ENCODE data around the gene NELL2. TPM values are rescaled to one million over a fixed set of nuclear protein-coding genes. Genes with fewer than 3 reads are reported as not detected.

Gene NELL2
- total and polyA plus RNA-seq, 8 donors, result 0.27 to 0.79 (median 0.71) TPM

DNA sequence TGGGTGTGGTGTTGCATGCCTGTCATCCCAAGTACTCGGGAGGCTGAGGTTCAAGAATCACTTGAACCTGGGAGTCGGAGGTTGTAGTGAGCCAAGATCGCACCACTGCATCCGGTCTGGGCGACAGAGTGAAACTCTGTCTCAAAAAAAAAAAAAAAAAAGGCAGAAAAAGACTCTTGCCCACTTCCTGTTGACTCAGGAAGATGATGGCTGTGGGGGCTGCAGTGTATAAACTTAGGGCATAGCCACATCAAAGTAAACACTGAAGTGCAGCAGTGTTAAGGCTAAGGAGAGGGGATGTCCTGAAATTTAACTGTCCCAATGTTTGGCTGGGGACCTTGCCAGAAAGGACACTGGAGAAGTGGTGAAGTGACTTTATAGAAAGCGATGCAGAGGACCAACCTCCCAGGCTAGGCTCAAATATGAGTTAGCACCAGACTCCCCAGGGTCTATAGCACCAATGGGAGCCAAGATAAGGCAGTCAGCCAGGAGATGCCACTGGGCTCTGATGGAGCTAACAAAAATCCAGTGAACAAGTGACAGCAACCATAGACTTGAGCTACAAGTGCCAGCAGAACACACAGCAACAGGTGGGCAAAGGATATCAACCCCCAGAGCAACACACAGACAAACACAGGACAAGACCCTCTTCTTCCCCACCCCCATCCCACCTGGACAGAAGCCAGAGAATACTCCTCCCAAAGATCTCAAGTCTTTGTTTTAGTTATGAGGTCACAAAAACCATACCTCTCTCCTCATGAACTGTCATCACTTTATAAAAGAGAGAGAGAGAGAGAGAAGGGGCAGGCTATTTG, 28.0 kb downstream of the NELL2 start:
- DNase-seq (no peak), ATAC-seq (no peak), FAIRE-seq (no peak)
- intact Hi-C loops (cut with DNase I), result no loop called here
- Histone ChIP-seq H3K9me3 (no peaks in the 10 kb centered on the region), H3K4me1 (no peaks in the 10 kb centered on the region), H3K36me3 (no peaks in the 10 kb centered on the region), H3K4me3 (no peak overlapping the region), H3K27me3 (no peaks in the 10 kb centered on the region), H3K27ac (no peak overlapping the region)
- 47 to 50% methylated on average over 6 of the region's 6 CpGs for WGBS, 2 donors
- TF ChIP-seq, protein P1, sequence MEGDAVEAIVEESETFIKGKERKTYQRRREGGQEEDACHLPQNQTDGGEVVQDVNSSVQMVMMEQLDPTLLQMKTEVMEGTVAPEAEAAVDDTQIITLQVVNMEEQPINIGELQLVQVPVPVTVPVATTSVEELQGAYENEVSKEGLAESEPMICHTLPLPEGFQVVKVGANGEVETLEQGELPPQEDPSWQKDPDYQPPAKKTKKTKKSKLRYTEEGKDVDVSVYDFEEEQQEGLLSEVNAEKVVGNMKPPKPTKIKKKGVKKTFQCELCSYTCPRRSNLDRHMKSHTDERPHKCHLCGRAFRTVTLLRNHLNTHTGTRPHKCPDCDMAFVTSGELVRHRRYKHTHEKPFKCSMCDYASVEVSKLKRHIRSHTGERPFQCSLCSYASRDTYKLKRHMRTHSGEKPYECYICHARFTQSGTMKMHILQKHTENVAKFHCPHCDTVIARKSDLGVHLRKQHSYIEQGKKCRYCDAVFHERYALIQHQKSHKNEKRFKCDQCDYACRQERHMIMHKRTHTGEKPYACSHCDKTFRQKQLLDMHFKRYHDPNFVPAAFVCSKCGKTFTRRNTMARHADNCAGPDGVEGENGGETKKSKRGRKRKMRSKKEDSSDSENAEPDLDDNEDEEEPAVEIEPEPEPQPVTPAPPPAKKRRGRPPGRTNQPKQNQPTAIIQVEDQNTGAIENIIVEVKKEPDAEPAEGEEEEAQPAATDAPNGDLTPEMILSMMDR (IDR thresholded peaks at IDR 0.05), result no peak

DNA sequence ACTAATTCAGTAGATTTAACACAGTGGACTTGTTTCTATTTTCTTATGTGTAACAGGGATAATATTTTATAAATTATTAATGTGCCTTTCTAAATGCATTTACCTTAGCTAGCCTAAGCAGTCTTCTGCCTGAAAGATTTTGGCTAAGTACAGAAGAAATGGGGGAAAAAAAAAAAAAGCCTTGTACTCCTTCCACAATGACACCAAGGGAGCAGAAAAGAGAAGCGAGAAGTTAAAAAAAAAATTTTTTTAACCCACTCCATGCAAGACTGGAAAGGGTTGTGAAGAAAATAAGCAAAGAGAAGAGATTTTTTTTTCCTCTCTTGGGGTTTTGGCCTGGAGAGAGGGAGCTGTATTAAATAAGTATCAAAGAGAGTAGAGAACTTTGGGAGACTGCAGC, 28.7 kb downstream of the NELL2 start:
- Histone ChIP-seq H3K4me3 (no peak overlapping the region), H3K27me3 (no peaks in the 10 kb centered on the region), H3K4me1 (no peaks in the 10 kb centered on the region), H3K9me3 (no peaks in the 10 kb centered on the region), H3K36me3 (no peaks in the 10 kb centered on the region), H3K27ac (no peak overlapping the region)
- intact Hi-C loops (cut with DNase I), result no loop called here
- DNase-seq (no peak), FAIRE-seq (no peak), ATAC-seq (no peak)
- TF ChIP-seq, protein P1 (IDR thresholded peaks at IDR 0.05), result no peak
- 45 to 82% methylated on average over 1 of the region's 1 CpG for WGBS, 2 donors

DNA sequence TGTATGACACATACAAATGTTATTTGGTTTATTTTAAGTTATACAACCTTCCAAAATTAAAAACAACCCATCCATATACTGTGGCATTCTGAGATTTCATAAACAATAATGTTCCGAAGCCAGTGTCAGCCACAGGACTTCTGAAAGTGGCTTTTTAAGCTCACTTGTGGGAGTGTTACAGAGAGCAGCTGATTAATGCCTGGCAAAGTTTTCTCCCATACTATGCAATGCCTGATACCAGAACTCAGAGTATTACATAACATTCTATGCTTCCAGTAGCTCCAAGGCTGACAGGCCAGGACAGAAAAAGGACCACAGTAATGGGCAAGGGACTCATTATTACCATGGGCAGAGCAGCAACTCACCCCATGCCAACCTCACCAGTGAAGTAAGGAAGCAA, 29.3 kb downstream of the NELL2 start:
- no peaks in the 10 kb centered on the region for H3K4me1 ChIP-seq

DNA sequence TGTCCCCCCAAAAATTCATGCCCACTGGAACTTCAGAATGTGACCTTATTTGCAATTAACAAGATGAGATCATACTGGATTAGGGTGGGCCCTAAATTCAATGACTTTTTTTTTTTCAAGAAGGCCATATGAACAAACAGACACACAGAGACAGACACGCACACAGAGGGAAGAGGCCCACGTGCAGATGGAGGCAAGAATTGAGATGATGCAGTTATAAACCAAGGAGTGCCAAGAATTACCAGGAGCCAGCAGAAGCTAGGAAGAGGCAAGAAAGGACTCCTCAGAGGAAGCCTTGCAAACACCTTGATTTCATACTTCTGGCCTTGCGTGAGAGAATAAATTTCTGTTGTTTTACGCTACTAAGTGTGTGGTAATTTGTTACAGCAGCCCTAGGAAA, 33.4 kb downstream of the NELL2 start:
- no peak overlapping the region for H3K27ac ChIP-seq
- no peak overlapping the region for H3K4me3 ChIP-seq
- TF ChIP-seq, protein P1 (IDR thresholded peaks at IDR 0.05), result no peak
- ATAC-seq (no peak), DNase-seq (no peak), FAIRE-seq (no peak)
- no peaks in the 10 kb centered on the region for H3K4me1 ChIP-seq
- intact Hi-C loops (cut with DNase I), result no loop called here
- no peaks in the 10 kb centered on the region for H3K9me3 ChIP-seq
- H3K27me3 ChIP-seq, result no peaks in the 10 kb centered on the region
- WGBS, 2 donors, result 85 to 86% methylated on average over 4 of the region's 4 CpGs
- H3K36me3 ChIP-seq, result no peaks in the 10 kb centered on the region

More for the DNA sequence above, 29.3 kb downstream of the NELL2 start:
- no peak overlapping the region for H3K4me3 ChIP-seq
- ATAC-seq (no peak), DNase-seq (no peak), FAIRE-seq (no peak)
- TF ChIP-seq, protein P1 (IDR thresholded peaks at IDR 0.05), result no peak
- intact Hi-C loops (cut with DNase I), result no loop called here
- H3K27me3 ChIP-seq, result no peaks in the 10 kb centered on the region
- H3K36me3 ChIP-seq, result no peaks in the 10 kb centered on the region
- no peaks in the 10 kb centered on the region for H3K9me3 ChIP-seq
- H3K27ac ChIP-seq, result no peak overlapping the region
- 70 to 75% methylated on average over 1 of the region's 1 CpG for WGBS, 2 donors

DNA sequence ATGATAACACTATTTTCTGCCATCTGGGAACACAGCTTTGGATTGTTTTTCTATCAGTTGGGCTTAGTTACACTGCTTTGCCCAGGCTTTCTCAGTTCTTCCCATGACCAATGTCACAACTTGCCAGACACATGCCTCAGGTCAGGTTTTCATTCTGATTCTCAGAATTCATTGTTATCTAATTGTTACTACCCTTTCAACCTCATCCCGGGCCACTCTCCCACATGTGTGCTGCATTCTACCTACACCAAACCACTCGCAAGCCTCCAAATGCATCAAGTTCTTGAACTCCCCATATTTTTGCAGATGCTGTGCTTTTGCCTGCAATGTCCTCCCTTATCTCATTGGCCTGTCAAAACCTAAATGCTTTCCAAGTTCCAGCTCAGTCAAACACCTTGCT, 36.3 kb downstream of the NELL2 start:
- WGBS, 2 donors, result 71 to 86% methylated on average over 2 of the region's 2 CpGs
- FAIRE-seq, result no peak
- ATAC-seq, result no peak

More for the DNA sequence above, 36.3 kb downstream of the NELL2 start:
- no peaks in the 10 kb centered on the region for H3K4me1 ChIP-seq
- intact Hi-C loops (cut with DNase I), result no loop called here
- H3K27ac ChIP-seq, result no peak overlapping the region
- H3K9me3 ChIP-seq, result no peaks in the 10 kb centered on the region
- no peak for DNase-seq
- no peaks in the 10 kb centered on the region for H3K27me3 ChIP-seq
- TF ChIP-seq, protein P1 (IDR thresholded peaks at IDR 0.05), result no peak
- H3K4me3 ChIP-seq, result no peak overlapping the region
- H3K36me3 ChIP-seq, result no peaks in the 10 kb centered on the region
